HG02610 (cell line): ENCODE data around the gene NIT1.

Experiments
- ATAC-seq: cut with Tn5 transposase; IDR thresholded peaks from one replicate; pipeline ENCODE4 v1.9.1; 2021; ENCODE audit warnings: mild to moderate bottlenecking, moderate library complexity; ENCODE audit not compliant: unreplicated experiment

The NIT1 gene

DNA sequence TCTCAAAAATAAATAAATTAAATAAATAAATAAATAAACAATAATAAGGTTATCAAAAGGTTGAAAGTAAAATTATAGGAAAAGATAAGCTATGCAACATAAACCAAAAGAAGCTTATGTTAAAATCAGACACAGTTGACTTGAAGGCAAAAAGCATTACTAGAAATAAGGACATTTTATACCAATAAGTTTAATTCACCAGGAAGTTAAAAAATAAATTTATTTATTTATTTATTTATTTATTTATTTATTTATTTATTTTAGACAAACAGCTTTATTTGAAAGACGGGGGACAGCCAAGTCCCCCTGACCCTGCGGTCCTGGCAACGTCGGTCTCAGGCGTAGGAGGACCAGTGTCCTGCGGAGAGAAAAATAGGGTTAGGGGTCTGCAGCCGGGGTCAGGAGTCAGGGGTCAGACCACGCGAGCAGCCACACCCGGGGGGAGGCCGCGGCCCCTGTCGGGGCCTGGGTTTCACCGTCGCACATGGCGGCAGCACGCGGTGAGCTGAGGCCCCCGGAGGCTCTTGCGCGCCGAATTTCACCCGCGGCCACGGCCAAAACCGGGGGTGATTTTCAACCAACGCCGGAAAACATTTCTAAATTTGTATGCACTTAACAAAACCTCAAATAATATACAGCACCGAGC is 23.0 kb downstream of the NIT1 start:
- no peak for ATAC-seq

DNA sequence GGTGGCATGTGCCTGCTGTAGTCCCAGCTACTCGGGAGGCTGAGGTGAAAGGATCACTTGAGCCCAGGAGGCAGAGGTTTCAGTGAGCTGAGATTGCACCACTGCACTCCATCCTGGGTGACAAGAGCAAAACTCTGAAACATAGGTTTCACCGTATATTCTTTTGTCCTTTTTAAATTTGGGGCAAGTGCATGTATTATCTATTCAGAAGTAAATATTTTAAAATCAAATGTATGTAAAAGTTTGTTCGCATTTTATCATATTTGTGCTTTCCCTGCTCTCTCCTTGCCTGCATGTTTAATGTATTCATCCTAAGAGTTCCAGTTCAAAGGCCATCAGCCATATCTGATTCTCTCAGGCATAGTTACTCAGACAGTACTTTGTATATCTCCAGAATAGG is 27.9 kb downstream of the NIT1 start:
- ATAC-seq, result no peak

DNA sequence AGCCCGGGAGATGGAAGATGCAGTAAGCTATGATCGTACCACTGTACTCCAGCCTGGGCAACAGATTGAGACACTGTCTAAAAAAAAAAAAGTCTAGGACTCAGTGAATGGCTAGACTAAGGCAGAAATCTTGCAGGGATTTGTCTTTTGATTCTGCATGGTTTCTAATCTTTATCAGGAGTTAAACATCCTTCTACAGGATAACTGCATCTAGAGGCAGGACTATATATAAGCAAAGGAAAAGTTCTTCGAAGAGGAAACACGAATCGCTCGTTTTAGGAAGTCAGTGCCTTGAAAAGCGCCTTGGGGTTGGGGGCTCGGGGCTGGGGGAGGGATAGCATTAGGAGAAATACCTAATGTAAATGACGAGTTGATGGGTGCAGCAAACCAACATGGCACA is 35.3 kb downstream of the NIT1 start:
- ATAC-seq, result no peak

DNA sequence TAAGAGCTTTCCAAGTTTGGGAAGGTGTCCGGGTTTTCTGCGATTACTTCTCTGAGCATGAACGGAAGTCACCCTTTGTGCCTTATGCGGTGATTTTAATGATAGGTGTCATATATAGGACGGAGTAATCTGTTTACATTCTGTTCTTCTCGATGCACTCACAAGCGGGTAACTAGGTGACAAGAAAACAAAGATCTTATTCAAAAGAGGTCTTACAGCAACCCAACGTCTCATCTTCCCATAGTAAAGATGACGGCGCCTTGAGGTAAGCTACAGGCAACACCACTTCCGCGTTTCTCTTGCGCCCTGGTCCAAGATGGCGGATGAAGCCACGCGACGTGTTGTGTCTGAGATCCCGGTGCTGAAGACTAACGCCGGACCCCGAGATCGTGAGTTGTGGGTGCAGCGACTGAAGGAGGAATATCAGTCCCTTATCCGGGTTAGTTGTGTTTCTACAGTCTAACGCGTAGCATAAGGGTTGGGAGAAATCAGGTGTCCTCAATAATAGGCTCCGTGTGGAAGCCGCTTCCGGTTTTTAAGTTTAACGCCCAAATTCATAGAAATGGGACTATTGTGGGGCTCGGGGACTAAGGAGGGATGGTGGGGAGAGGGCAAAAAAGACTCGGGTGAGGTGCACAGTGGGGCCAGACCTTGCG is 35.9 kb downstream of the NIT1 start, which contains the start of gene UFC1:
Gene UFC1, plus strand, starts transcription at position 297 of the 656 bp plus-strand sequence. Its CDS starts 20 bp downstream, at position 317.
- ATAC-seq, result peak; percentile 88

GRCh38 chr1:161157867-161158266 is 40.0 kb downstream of the NIT1 start:
- no peak for ATAC-seq

- no peak for ATAC-seq
Observed at GRCh38 chr1:161158316-161159010, 40.6 kb downstream of the NIT1 start.

DNA sequence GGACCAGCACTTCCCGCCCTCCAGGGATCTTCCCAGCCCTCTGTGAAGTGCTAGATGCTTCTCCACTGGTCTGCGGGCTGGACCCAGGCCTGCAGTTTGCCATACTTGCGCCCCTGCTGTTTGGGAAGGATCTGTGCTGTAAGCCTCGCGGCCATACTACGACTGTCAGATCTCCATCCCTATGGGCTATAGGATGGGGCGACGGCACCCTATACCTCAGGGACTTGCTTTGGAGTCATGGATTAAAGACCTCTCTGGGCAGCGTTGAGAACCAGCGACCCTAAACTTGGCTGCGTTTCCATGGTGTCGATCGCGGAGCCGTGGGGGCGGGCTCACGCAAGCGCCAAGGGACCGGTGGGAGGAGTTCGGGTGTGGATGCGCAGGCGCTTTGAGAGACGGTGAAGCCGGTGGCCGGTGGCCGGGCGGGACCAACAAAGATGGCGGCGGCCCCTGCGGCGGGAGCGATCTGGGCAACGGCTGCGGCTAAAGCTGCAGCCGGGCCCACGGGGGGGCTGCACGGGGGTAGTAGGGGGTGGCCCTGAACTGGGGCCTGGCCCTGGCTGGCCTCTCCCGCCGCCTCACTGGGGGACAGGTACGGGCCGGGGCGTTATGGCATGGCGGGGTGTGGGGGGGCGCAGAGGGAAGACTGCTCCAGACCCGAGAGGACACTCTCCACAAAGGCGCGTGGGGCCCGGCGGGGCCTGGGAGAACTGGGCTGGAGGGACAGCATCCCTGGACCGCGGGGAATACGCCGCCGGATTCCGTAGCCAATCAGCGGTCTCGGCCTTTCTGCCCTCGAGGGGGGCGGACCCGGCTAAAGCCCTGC is 41.4 kb downstream of the NIT1 start, which contains the start of gene USP21:
Gene USP21, plus strand, starts transcription at position 414 of the 826 bp plus-strand sequence. CDS start 1,141 bp downstream, outside the sequence.
- ATAC-seq, result peak; percentile 85

- ATAC-seq, result no peak
Observed at GRCh38 chr1:161159913-161160243, 42.0 kb downstream of the NIT1 start.

- ATAC-seq, result no peak
Observed at GRCh38 chr1:161160671-161161145, 42.8 kb downstream of the NIT1 start.

- no peak for ATAC-seq
Observed at GRCh38 chr1:161161652-161162051, 43.7 kb downstream of the NIT1 start.

DNA sequence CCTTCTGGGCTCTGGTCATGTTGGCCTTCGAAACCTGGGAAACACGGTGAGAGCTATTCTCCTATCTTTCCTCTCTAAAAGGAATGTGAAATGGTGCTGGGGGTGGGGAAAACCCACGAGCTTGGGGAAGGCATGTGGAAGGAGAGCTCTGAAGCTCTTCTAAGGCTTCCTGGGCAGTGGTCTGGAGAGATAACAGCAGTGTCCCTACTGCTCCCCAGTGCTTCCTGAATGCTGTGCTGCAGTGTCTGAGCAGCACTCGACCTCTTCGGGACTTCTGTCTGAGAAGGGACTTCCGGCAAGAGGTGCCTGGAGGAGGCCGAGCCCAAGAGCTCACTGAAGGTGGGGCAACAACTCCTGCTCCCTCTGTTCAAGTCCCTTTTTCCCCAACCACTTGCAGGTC is 44.1 kb downstream of the NIT1 start:
- no peak for ATAC-seq

- no peak for ATAC-seq
Observed at GRCh38 chr1:161162806-161163205, 44.9 kb downstream of the NIT1 start.

- ATAC-seq, result no peak
Observed at GRCh38 chr1:161163793-161164192, 45.9 kb downstream of the NIT1 start.

DNA sequence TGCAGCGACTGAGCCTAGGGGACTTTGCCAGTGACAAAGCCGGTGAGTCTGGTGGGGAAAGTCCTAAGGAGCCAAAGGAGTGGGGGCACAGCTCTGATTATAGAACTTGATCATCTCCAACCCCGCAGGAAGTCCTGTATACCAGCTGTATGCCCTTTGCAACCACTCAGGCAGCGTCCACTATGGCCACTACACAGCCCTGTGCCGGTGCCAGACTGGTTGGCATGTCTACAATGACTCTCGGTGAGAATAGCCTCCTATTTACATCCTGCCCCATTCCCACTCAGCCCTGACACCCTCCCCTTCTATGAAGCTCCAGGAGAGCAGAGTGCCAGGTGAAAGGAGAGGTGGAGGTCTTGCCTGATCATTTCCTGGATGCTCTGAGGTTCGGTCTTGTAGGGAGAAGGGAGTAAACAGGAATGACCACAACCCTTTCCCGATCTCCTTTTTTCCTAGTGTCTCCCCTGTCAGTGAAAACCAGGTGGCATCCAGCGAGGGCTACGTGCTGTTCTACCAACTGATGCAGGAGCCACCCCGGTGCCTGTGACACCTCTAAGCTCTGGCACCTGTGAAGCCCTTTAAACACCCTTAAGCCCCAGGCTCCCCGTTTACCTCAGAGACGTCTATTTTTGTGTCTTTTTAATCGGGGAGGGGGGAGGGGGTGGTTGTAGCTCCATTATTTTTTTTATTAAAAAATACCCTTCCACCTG is 47.2 kb downstream of the NIT1 start:
- no peak for ATAC-seq

- peak; percentile 95 for ATAC-seq
Observed at GRCh38 chr1:161165742-161166668, 48.1 kb downstream of the NIT1 start, which contains the start of gene PPOX. PPOX (plus strand) TSS chr1:161166426; CDS start chr1:161166848, 422 bp downstream.

GRCh38 chr1:161166669-161167548 is 49.0 kb downstream of the NIT1 start:
- no peak for ATAC-seq

DNA sequence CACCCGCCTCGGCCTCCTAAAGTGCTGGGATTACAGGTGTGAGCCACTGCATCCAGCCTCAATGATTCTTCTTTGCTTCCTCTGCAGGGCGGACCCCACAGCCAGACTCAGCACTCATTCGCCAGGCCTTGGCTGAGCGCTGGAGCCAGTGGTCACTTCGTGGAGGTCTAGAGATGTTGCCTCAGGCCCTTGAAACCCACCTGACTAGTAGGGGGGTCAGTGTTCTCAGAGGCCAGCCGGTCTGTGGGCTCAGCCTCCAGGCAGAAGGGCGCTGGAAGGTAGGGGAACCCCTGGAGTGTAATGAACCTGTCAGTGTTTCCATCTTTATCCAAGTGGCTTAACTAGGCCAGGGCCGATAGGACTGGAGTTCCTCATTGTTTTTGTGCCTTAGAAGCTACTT is 51.0 kb downstream of the NIT1 start:
- ATAC-seq, result no peak
